ENCODE measurements around the gene ARHGAP30.

ARHGAP30 gene

DNA sequence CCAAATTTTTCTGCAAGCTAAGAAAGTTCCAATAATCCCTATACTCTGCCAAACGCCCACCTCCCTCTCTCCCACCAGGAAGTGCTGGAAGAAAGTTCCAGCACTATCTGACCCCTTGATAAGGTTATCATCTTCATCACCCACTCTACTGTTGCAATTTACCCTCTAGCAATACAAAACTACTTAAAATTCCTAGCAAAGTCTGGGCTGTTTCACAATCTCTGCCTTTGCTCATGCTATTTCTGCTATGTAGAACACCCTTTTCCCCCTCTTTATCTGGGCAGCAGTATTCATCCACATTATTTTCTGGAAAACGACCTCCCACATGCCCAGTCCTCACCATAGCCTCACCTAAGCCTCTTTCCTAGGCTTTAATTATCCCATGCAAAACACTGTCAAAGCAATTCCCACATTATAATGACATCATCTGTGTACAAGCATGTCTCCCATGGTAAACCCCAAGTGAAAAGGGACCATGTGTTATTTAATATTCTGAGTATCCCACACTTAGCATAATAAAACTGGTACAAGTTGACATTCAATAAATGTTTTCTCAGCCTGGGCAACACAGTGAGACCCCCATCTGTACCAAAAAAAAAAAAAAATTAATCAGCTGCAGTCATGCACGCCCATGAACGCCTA is 60.7 kb downstream of the ARHGAP30 start:
- Histone ChIP-seq H3K4me3 (ENCODE audit: low read depth, low read length) (no peak overlapping the region), H3K79me2 (ENCODE audit: control insufficient read depth, insufficient read depth, low read length, unreplicated experiment) (no peaks in the 10 kb centered on the region), H3K27me3 (ENCODE audit: insufficient read depth, low read length) (no peaks in the 10 kb centered on the region), H3K4me1 (ENCODE audit: control insufficient read depth, insufficient read depth, low read length, unreplicated experiment) (peaks cover 13% of the 10 kb centered on the region), H3K27ac (ENCODE audit: low read depth, low read length) (no peak overlapping the region), H2AFZ (ENCODE audit: low read length, unreplicated experiment) (no peak overlapping the region), H3K36me3 (ENCODE audit: insufficient read depth, low read length) (no peaks in the 10 kb centered on the region)

GRCh38 chr1:161007369-161007768 is 62.3 kb downstream of the ARHGAP30 start:
- Histone ChIP-seq H3K27me3 (ENCODE audit: insufficient read depth, low read length) (no peaks in the 10 kb centered on the region), H2AFZ (ENCODE audit: low read length, unreplicated experiment) (no peak overlapping the region), H3K79me2 (ENCODE audit: control insufficient read depth, insufficient read depth, low read length, unreplicated experiment) (no peaks in the 10 kb centered on the region), H3K27ac (ENCODE audit: low read depth, low read length) (no peak overlapping the region), H3K36me3 (ENCODE audit: insufficient read depth, low read length) (no peaks in the 10 kb centered on the region), H3K4me1 (ENCODE audit: control insufficient read depth, insufficient read depth, low read length, unreplicated experiment) (no peaks in the 10 kb centered on the region), H3K4me3 (ENCODE audit: low read depth, low read length) (no peak overlapping the region)

- H3K36me3 ChIP-seq (ENCODE audit: insufficient read depth, low read length) = no peaks in the 10 kb centered on the region
- H3K79me2 ChIP-seq (ENCODE audit: control insufficient read depth, insufficient read depth, low read length, unreplicated experiment) = no peaks in the 10 kb centered on the region
- H3K27me3 ChIP-seq (ENCODE audit: insufficient read depth, low read length) = no peaks in the 10 kb centered on the region
- no peak overlapping the region for H3K4me3 ChIP-seq (ENCODE audit: low read depth, low read length)
- no peak overlapping the region for H3K27ac ChIP-seq (ENCODE audit: low read depth, low read length)
- no peak overlapping the region for H2AFZ ChIP-seq (ENCODE audit: low read length, unreplicated experiment)
- H3K4me1 ChIP-seq (ENCODE audit: control insufficient read depth, insufficient read depth, low read length, unreplicated experiment) = no peaks in the 10 kb centered on the region
Measured at GRCh38 chr1:161006563-161006962, 63.1 kb downstream of the ARHGAP30 start.

DNA sequence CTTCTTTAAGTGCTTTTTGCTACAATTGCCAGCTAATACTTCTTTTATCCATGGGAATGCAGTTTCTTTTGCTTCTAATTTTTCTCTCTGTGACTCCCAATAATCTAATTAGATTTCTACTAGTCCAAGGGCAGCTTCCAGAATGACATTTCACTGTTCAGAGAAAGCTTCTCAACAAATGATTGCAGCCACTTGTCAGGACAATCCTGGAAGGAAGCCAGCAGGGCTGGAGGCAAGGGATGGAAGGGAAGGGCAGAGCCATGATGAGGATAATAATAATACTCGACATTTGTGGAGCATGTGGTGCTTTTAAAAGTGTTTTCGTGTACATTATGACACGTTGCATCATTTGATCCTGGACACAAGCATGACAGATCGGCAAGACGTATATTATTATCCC is 68.2 kb downstream of the ARHGAP30 start:
- Histone ChIP-seq H3K4me1 (ENCODE audit: control insufficient read depth, insufficient read depth, low read length, unreplicated experiment) (no peaks in the 10 kb centered on the region), H3K4me3 (ENCODE audit: low read depth, low read length) (no peak overlapping the region), H3K79me2 (ENCODE audit: control insufficient read depth, insufficient read depth, low read length, unreplicated experiment) (no peaks in the 10 kb centered on the region), H3K27me3 (ENCODE audit: insufficient read depth, low read length) (no peaks in the 10 kb centered on the region), H3K36me3 (ENCODE audit: insufficient read depth, low read length) (no peaks in the 10 kb centered on the region), H2AFZ (ENCODE audit: low read length, unreplicated experiment) (no peak overlapping the region), H3K27ac (ENCODE audit: low read depth, low read length) (no peak overlapping the region)

DNA sequence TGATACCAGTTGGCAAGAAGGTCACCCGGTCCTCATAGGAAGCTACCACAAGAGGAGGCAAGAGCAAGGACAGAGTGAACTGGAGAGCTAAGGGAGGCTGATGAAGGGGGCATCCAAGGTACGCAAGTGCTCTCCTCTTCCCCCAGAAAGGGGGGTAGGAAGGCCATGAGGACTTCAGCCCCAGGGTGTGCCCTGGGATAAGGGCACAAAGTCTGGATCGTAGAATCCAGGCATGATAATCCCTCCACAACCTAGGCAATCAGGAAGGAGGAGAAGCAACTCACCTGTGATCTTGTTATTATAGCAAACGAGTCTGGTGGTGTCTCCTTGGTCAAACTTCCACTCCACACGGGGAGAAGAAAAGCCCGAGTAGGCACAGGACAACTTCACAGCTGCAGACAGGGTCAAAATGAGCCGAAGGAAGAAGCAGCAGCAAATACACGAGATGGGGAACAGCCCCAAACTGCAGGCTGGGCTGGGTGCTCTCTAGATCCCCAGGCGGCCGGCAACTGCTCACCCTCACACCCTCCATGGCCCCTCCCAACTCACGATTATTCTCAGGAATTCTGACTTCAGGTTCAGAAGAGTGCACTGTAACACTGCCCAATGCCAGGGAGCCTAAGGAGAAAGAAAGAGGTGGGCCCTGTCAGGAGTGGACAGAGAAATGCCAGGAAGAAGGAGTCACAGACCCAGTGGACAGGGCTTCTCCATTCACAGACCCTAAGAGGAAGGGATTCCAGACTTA is 68.8 kb downstream of the ARHGAP30 start:
- peaks cover 1% of the 10 kb centered on the region for H3K4me1 ChIP-seq (ENCODE audit: control insufficient read depth, insufficient read depth, low read length, unreplicated experiment)
- H3K27me3 ChIP-seq (ENCODE audit: insufficient read depth, low read length) = no peaks in the 10 kb centered on the region
- no peaks in the 10 kb centered on the region for H3K36me3 ChIP-seq (ENCODE audit: insufficient read depth, low read length)
- no peak overlapping the region for H2AFZ ChIP-seq (ENCODE audit: low read length, unreplicated experiment)
- no peaks in the 10 kb centered on the region for H3K79me2 ChIP-seq (ENCODE audit: control insufficient read depth, insufficient read depth, low read length, unreplicated experiment)
- H3K27ac ChIP-seq (ENCODE audit: low read depth, low read length) = no peak overlapping the region
- H3K4me3 ChIP-seq (ENCODE audit: low read depth, low read length) = no peak overlapping the region

DNA sequence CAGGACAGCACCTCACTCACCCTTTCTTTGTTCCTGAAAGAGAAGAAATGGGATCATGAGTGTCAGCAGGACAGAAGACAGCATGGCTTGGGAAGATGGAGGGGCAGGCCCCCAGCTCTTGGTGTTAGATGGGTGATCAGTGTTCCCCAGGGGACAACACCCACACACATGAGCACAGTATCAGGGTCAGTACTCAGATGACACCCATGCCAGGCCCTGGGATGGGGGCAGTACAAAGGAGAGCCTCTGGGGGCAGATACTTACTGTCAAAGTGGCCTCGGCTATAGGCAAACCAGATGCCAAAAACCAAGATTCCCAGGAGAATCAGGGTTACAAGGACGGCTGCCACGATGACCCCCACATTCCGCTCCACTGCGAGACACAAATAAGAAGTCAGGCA is 70.3 kb downstream of the ARHGAP30 start:
- H3K27ac ChIP-seq (ENCODE audit: low read depth, low read length) = no peak overlapping the region
- no peaks in the 10 kb centered on the region for H3K79me2 ChIP-seq (ENCODE audit: control insufficient read depth, insufficient read depth, low read length, unreplicated experiment)
- peaks cover 9% of the 10 kb centered on the region for H3K4me1 ChIP-seq (ENCODE audit: control insufficient read depth, insufficient read depth, low read length, unreplicated experiment)
- no peak overlapping the region for H2AFZ ChIP-seq (ENCODE audit: low read length, unreplicated experiment)
- H3K4me3 ChIP-seq (ENCODE audit: low read depth, low read length) = no peak overlapping the region
- no peaks in the 10 kb centered on the region for H3K27me3 ChIP-seq (ENCODE audit: insufficient read depth, low read length)
- H3K36me3 ChIP-seq (ENCODE audit: insufficient read depth, low read length) = no peaks in the 10 kb centered on the region

DNA sequence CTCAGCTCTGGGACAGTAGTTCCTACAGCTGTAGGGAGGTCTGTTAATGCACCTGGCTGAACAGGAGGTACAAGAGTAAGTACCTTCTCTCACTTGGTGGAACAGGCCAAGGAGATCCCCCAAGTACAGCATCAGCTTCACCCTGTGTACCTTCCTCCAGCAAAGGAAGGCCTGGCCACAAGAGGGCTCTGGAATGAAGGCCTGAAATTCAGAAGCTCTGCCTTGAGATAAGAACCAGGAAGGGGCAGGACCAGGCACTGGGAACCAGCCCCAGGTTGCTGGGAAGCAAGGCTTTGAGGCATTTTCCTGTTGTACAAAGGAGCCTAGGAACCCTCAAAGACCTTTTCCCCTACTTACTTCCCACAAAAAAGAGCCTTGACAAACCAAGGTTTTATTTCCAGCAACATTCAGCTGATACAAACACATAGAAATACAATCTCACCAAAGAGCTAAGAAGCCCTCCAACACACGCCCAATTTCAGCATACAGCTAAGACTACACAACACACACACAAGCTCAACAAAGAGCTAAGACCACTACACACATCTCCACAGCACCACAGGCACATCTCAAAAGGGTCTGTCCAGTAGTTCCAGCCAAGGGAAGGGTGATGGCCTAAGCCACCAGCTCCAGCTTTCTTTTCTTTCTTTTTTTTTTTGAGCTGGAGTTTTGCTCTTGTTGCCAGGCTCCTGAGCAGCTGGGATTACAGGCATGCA is 72.2 kb downstream of the ARHGAP30 start:
- Histone ChIP-seq H2AFZ (ENCODE audit: low read length, unreplicated experiment) (peak overlapping the region; percentile 59), H3K27me3 (ENCODE audit: insufficient read depth, low read length) (no peaks in the 10 kb centered on the region), H3K36me3 (ENCODE audit: insufficient read depth, low read length) (no peaks in the 10 kb centered on the region), H3K79me2 (ENCODE audit: control insufficient read depth, insufficient read depth, low read length, unreplicated experiment) (no peaks in the 10 kb centered on the region), H3K4me3 (ENCODE audit: low read depth, low read length) (no peak overlapping the region), H3K4me1 (ENCODE audit: control insufficient read depth, insufficient read depth, low read length, unreplicated experiment) (peaks cover 9% of the 10 kb centered on the region), H3K27ac (ENCODE audit: low read depth, low read length) (no peak overlapping the region)
